H1 (cell line): ENCODE measurements around the gene EIPR1. TPM values are rescaled to one million over a fixed set of nuclear protein-coding genes. Genes with fewer than 3 reads are reported as not detected.

Experiments used
- CTCF ChIA-PET: fragments of 300-600 bp; sonication (Branson Sonifier 250); formaldehyde crosslinking; loops from one replicate; lab custom pipeline; 2021; ENCODE audit not compliant: partially characterized antibody; lab: Charles Lee
- POLR2A ChIA-PET: fragments of 300-600 bp; sonication (Branson Sonifier 250); formaldehyde crosslinking; loops from one replicate; lab custom pipeline; 2021; ENCODE audit warnings: inconsistent platforms; ENCODE audit not compliant: partially characterized antibody; lab: Charles Lee
- DNase-seq, 2 experiments: peaks; one replicate each; pipeline versions ENCODE4 v3.0.0 to v3.0.0-alpha.2; 2010 to 2022; ENCODE audit warnings: low spot score in 2 of 2, low read depth in 1 of 2, mixed read lengths in 1 of 2
- FAIRE-seq: peaks from 2 replicates; lab custom pipeline; 2011; peaks lifted over from hg19 to GRCh38; lab: Jason Lieb, UNC
- H2AFZ ChIP-seq: 2 replicates; pipeline ENCODE4 v1.8.1; 2012; ENCODE audit warnings: low read length, inconsistent platforms
- H2AK5ac ChIP-seq: 2 replicates; pipeline ENCODE4 v1.6.1; 2013; ENCODE audit warnings: low read depth, low read length
- H2BK120ac ChIP-seq: replicated peaks from 2 replicates; pipeline ENCODE3; 2013; ENCODE audit warnings: low read depth, low read length, inconsistent platforms
- H2BK12ac ChIP-seq: 2 replicates; pipeline ENCODE4 v1.6.1; 2013; ENCODE audit warnings: low read depth, low read length
- H2BK15ac ChIP-seq: 2 replicates; pipeline ENCODE4 v1.6.1; 2013; ENCODE audit warnings: low read length
- H2BK20ac ChIP-seq: 2 replicates; pipeline ENCODE4 v1.6.1; 2013; ENCODE audit warnings: low read length
- H2BK5ac ChIP-seq: 2 replicates; pipeline ENCODE4 v1.6.1; 2013; ENCODE audit warnings: low read depth, low read length
- H3K14ac ChIP-seq: 2 replicates; pipeline ENCODE4 v1.6.1; 2013; ENCODE audit warnings: inconsistent platforms; ENCODE audit not compliant: insufficient read length
- H3K18ac ChIP-seq: 2 replicates; pipeline ENCODE4 v1.6.1; 2013; ENCODE audit warnings: low read length; ENCODE audit errors: extremely low read depth
- H3K23ac ChIP-seq: 2 replicates; pipeline ENCODE4 v1.6.1; 2013; ENCODE audit warnings: inconsistent platforms; ENCODE audit not compliant: insufficient read length
- H3K23me2 ChIP-seq: 2 replicates; pipeline ENCODE4 v1.6.1; 2013; ENCODE audit warnings: low read depth, low read length
- H3K27ac ChIP-seq: 2 replicates; pipeline ENCODE4 v1.6.1; 2011; ENCODE audit warnings: low read depth, low read length, inconsistent platforms
- H3K27me3 ChIP-seq, 4 experiments: replicated peaks in 1 of 4; 1 replicate in 1 of 4; 2 replicates in 3 of 4; pipeline versions ENCODE4 v1.6.1 to v1.8.1; 2011 to 2013; ENCODE audit warnings: low read length in 3 of 4, mild to moderate bottlenecking in 3 of 4, inconsistent platforms in 2 of 4, mixed read lengths in 2 of 4, moderate library complexity in 1 of 4; ENCODE audit not compliant: control insufficient read depth in 3 of 4, insufficient read depth in 3 of 4; ENCODE audit errors: extremely low read depth in 1 of 4
- H3K36me3 ChIP-seq, 4 experiments: 2 replicates each; pipeline versions ENCODE4 v1.6.1 to v1.8.1; 2011 to 2013; ENCODE audit warnings: mild to moderate bottlenecking in 4 of 4, low read length in 3 of 4, moderate library complexity in 2 of 4, control low read depth in 1 of 4, inconsistent platforms in 1 of 4; ENCODE audit not compliant: insufficient read depth in 4 of 4, control insufficient read depth in 2 of 4
- H3K4ac ChIP-seq: replicated peaks from 2 replicates; pipeline ENCODE3; 2013; ENCODE audit warnings: low read length, low read depth, mixed read lengths, inconsistent platforms; ENCODE audit not compliant: insufficient read length
- H3K4me1 ChIP-seq, 4 experiments: replicated peaks in 1 of 4; 1 replicate in 1 of 4; 2 replicates in 3 of 4; pipeline versions ENCODE4 v1.6.1 to v1.8.1; 2011 to 2013; ENCODE audit warnings: low read length in 3 of 4, inconsistent platforms in 2 of 4, mixed read lengths in 1 of 4; ENCODE audit not compliant: insufficient read depth in 4 of 4, control insufficient read depth in 3 of 4
- H3K4me2 ChIP-seq, 2 experiments: 2 replicates each; pipeline versions ENCODE4 v1.6.1 to v1.8.1; 2011 to 2013; ENCODE audit warnings: low read depth in 2 of 2, low read length in 2 of 2, control low read depth in 1 of 2, inconsistent platforms in 1 of 2, mild to moderate bottlenecking in 1 of 2; ENCODE audit not compliant: insufficient read depth in 1 of 2
- H3K4me3 ChIP-seq, 4 experiments: fragments of 200-600, 300-600 bp in 1 of 4; sonication (generic), shearing (Covaris generic), sonication (Bioruptor Twin) in 1 of 4; 2 replicates each; pipeline versions ENCODE4 v1.5.1 to v1.8.1; 2011 to 2016; ENCODE audit warnings: low read length in 4 of 4, low read depth in 3 of 4, control low read depth in 2 of 4, inconsistent platforms in 2 of 4, mild to moderate bottlenecking in 2 of 4, mixed read lengths in 1 of 4, moderate library complexity in 1 of 4; ENCODE audit not compliant: insufficient read depth in 2 of 4; ENCODE audit errors: extremely low read depth in 1 of 4
- H3K56ac ChIP-seq: replicated peaks from 2 replicates; pipeline ENCODE3; 2013; ENCODE audit warnings: low read depth, mild to moderate bottlenecking, mixed read lengths, low read length, inconsistent platforms; ENCODE audit not compliant: insufficient read length
- H3K79me1 ChIP-seq: 2 replicates; pipeline ENCODE4 v1.6.1; 2013; ENCODE audit warnings: low read depth, low read length, control low read depth
- H3K79me2 ChIP-seq, 2 experiments: 2 replicates each; pipeline versions ENCODE4 v1.6.1 to v1.8.1; 2012 to 2013; ENCODE audit warnings: low read length in 2 of 2, mild to moderate bottlenecking in 2 of 2, inconsistent platforms in 1 of 2; ENCODE audit not compliant: insufficient read depth in 2 of 2, control insufficient read depth in 1 of 2
- H3K9ac ChIP-seq, 4 experiments: replicated peaks in 1 of 4; 1 replicate in 1 of 4; 2 replicates in 3 of 4; pipeline versions ENCODE4 v1.6.1 to v1.8.1; 2011 to 2013; ENCODE audit warnings: low read depth in 3 of 4, low read length in 3 of 4, control low read depth in 2 of 4, mild to moderate bottlenecking in 2 of 4, moderate library complexity in 2 of 4, inconsistent platforms in 1 of 4; ENCODE audit errors: extremely low read depth in 1 of 4
- H3K9me3 ChIP-seq, 2 experiments: 2 replicates each; pipeline versions ENCODE4 v1.6.1 to v1.8.1; 2012 to 2013; ENCODE audit warnings: mild to moderate bottlenecking in 2 of 2, moderate library complexity in 2 of 2, control low read depth in 1 of 2, inconsistent platforms in 1 of 2, low read depth in 1 of 2, low read length in 1 of 2, mixed read lengths in 1 of 2; ENCODE audit not compliant: insufficient read depth in 2 of 2
- H4K20me1 ChIP-seq, 2 experiments: replicated peaks in 1 of 2; 2 replicates each; pipeline versions ENCODE3 to v1.8.1; 2011 to 2013; ENCODE audit warnings: inconsistent platforms in 2 of 2, low read length in 2 of 2, mild to moderate bottlenecking in 1 of 2; ENCODE audit not compliant: insufficient read depth in 2 of 2, control insufficient read depth in 1 of 2
- H4K5ac ChIP-seq: 2 replicates; pipeline ENCODE4 v1.6.1; 2013; ENCODE audit warnings: low read length, low read depth, mixed read lengths, inconsistent platforms; ENCODE audit not compliant: insufficient read length
- H4K8ac ChIP-seq: 2 replicates; pipeline ENCODE4 v1.8.0; 2013; ENCODE audit warnings: mild to moderate bottlenecking, moderate library complexity, low read length, inconsistent platforms; ENCODE audit not compliant: insufficient read depth; ENCODE audit errors: extremely low read depth
- H4K91ac ChIP-seq: replicated peaks from 2 replicates; pipeline ENCODE3; 2013; ENCODE audit warnings: low read length, mixed read lengths, inconsistent platforms; ENCODE audit not compliant: insufficient read length
- CBX5 ChIP-seq: fragments of 300-800, 300-1000 bp; sonication (generic); IDR thresholded peaks from 2 replicates; pipeline ENCODE4 v1.7.1; 2016; ENCODE audit warnings: antibody characterized with exemption, low read length, low read depth
- CHD1 ChIP-seq: IDR thresholded peaks from 2 replicates; pipeline ENCODE4 v1.6.1; 2012; ENCODE audit warnings: low read depth, low read length, improper control_type of control experiment
- CHD2 ChIP-seq: IDR thresholded peaks from 2 replicates; pipeline ENCODE4 v1.6.1; 2012; ENCODE audit warnings: low read length, improper control_type of control experiment
- CTBP2 ChIP-seq: IDR thresholded peaks from 2 replicates; pipeline ENCODE4 v1.7.0; 2011; ENCODE audit warnings: borderline replicate concordance, mild to moderate bottlenecking, moderate library complexity, mixed read lengths, low read length; ENCODE audit not compliant: insufficient read depth, insufficient read length
- EGR1 ChIP-seq: IDR thresholded peaks from 2 replicates; pipeline ENCODE4 v1.6.1; 2011; ENCODE audit warnings: low read depth, low read length, borderline replicate concordance
- GABPA ChIP-seq: IDR thresholded peaks from 2 replicates; pipeline ENCODE4 v1.6.1; 2011; ENCODE audit warnings: mild to moderate bottlenecking, low read length, moderate library complexity, borderline replicate concordance; ENCODE audit not compliant: insufficient read depth
- GTF2F1 ChIP-seq: IDR thresholded peaks from 2 replicates; pipeline ENCODE4 v1.6.1; 2012; ENCODE audit warnings: low read depth, low read length, improper control_type of control experiment, borderline replicate concordance
- WGBS, 2 experiments: shearing (Covaris generic) in 1 of 2; methylation state at CpG; one replicate each; pipeline versions ENCODE4 v1.1.6 to v1.1.7; 2013 to 2015; ENCODE audit warnings: low lambda C conversion rate in 2 of 2, mixed read lengths in 2 of 2, inconsistent platforms in 1 of 2, low coverage in 1 of 2, missing lambda C conversion rate in 1 of 2; ENCODE audit not compliant: insufficient replicate concordance in 2 of 2, insufficient coverage in 1 of 2, insufficient read length in 1 of 2; ENCODE audit errors: extremely low coverage in 1 of 2, missing lambda C conversion rate in 1 of 2; 5-methylcytosine and 5-hydroxymethylcytosine counted together
- polyA plus RNA-seq, 7 experiments: library from polyadenylated mRNA; depleted of rRNA in 3 of 7; stranded (reverse) in 5 of 7; unstranded in 2 of 7; fragments of >200 nt in 5 of 7; fragments of 200-250 nt in 2 of 7; gene quantifications; 1 replicate in 5 of 7; 2 replicates in 1 of 7; 4 replicates in 1 of 7; pipeline versions ENCODE4 v1.2.1 to v1.2.3, GENCODE V29; 2011 to 2013; ENCODE audit warnings: missing spikeins in 2 of 7, mixed read lengths in 2 of 7
- total RNA-seq: library from RNA; stranded (reverse); fragmentation: NEBNext Ultra II Directional; extraction: Animal tissue kit (Norgen Biotek cat#: 25700); gene quantifications from 2 replicates; pipeline ENCODE4 v1.2.1, GENCODE V29; 2021

The EIPR1 gene
- total and polyA plus RNA-seq, 2 of the 8 experiments (the other 6 are each of a cell fraction or from before 2014, with no cell fraction given) = 26.3 to 56.4 TPM

GRCh38 chr2:3405876-3406275 is 28.3 kb upstream of the EIPR1 start:
- Histone ChIP-seq H4K5ac (no peak overlapping the region), H4K8ac (no peak overlapping the region), H3K4me1 (no peaks in the 10 kb centered on the region), H3K27ac (no peak overlapping the region), H3K9ac (no peak overlapping the region), H3K27me3 (no peaks in the 10 kb centered on the region), H2AFZ (no peak overlapping the region), H3K23ac (no peak overlapping the region), H3K56ac (no peak overlapping the region), H2BK5ac (no peak overlapping the region), H2BK15ac (no peak overlapping the region), H3K23me2 (no peaks in the 10 kb centered on the region), H3K14ac (no peak overlapping the region), H3K79me2 (no peaks in the 10 kb centered on the region), H4K20me1 (no peaks in the 10 kb centered on the region), H2BK20ac (no peak overlapping the region), H2BK12ac (no peak overlapping the region), H3K4me2 (no peak overlapping the region), H3K4me3 (no peak overlapping the region), H3K9me3 (no peaks in the 10 kb centered on the region), H4K91ac (no peak overlapping the region), H3K4ac (no peak overlapping the region), H3K18ac (no peak overlapping the region), H3K79me1 (0 out of 2 replicates have a peak, but pooled peaks cover 6% of the 10 kb centered on the region), H3K36me3 (peaks cover 2 to 15% (median 2%) of the 10 kb centered on the region in 4 experiments; a peak in 4 of 8 replicates), H2AK5ac (no peak overlapping the region), H2BK120ac (no peak overlapping the region)
- FAIRE-seq (no peak), DNase-seq (no peak)
- TF ChIP-seq CHD2 (no peak), CTBP2 (no peak), GTF2F1 (no peak), CHD1 (no peak), CBX5 (no peak), EGR1 (no peak), GABPA (no peak)
- ChIA-PET CTCF (interaction anchor here (0.8 to 2.5 kb wide), 3 partner anchors 9 to 210 kb away, joined by 3 to 11 read pairs (median 3); no protein-coding TSS in a partner anchor), POLR2A (no interaction called here)
- WGBS, 2 experiments = 83% methylated on average over 7 of the region's 7 CpGs; no CpG with 5 or more reads in 1 of the 2 experiments
